ENCODE results near the gene VPS18. TPM values are rescaled to one million over a fixed set of nuclear protein-coding genes. Genes with fewer than 3 reads are reported as not detected.

The VPS18 gene
- total and polyA plus RNA-seq, 8 donors = 9.2 to 29.0 (median 13.6) TPM

GRCh38 chr15:40854161-40854560, 40.1 kb upstream of the VPS18 start:
- TF ChIP-seq, protein P1, sequence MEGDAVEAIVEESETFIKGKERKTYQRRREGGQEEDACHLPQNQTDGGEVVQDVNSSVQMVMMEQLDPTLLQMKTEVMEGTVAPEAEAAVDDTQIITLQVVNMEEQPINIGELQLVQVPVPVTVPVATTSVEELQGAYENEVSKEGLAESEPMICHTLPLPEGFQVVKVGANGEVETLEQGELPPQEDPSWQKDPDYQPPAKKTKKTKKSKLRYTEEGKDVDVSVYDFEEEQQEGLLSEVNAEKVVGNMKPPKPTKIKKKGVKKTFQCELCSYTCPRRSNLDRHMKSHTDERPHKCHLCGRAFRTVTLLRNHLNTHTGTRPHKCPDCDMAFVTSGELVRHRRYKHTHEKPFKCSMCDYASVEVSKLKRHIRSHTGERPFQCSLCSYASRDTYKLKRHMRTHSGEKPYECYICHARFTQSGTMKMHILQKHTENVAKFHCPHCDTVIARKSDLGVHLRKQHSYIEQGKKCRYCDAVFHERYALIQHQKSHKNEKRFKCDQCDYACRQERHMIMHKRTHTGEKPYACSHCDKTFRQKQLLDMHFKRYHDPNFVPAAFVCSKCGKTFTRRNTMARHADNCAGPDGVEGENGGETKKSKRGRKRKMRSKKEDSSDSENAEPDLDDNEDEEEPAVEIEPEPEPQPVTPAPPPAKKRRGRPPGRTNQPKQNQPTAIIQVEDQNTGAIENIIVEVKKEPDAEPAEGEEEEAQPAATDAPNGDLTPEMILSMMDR (IDR thresholded peaks at IDR 0.05) = no peak
- H3K9me3 ChIP-seq = no peaks in the 10 kb centered on the region
- H3K27ac ChIP-seq = no peak overlapping the region
- DNase-seq = no peak
- H3K4me3 ChIP-seq = no peak overlapping the region
- intact Hi-C loops (cut with DNase I) = no loop called here
- H3K36me3 ChIP-seq = peaks cover 0 to 40% of the 10 kb centered on the region in 2 donors
- H3K4me1 ChIP-seq = peaks cover 11% of the 10 kb centered on the region in 2 donors
- no peak for ATAC-seq
- H3K27me3 ChIP-seq = no peaks in the 10 kb centered on the region

DNA sequence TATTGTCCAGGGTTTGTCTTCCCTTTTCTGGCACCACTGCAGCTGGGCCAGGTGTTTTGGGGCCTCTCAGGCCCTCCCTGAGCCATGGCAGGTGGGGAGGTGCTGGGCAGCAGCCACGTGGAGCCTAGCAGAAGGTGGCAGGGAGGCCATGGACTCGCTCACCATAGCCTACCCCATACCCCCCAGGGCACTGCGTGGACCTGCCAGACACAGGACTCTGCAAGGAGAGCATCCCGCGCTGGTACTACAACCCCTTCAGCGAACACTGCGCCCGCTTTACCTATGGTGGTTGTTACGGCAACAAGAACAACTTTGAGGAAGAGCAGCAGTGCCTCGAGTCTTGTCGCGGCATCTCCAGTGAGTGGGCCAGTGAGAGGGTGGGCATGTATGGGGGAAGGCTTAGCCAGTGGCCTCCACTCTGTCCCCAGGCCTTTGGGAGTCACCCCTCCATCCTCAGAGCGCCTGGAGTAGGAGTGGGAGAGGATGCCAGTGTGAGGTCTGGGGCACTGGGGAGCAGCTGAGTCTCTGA, 38.5 kb upstream of the VPS18 start:
- Histone ChIP-seq H3K27ac (no peak overlapping the region), H3K36me3 (peaks cover 0 to 34% of the 10 kb centered on the region in 2 donors), H3K27me3 (no peaks in the 10 kb centered on the region), H3K9me3 (no peaks in the 10 kb centered on the region), H3K4me3 (no peak overlapping the region), H3K4me1 (peaks cover 11 to 26% of the 10 kb centered on the region in 2 donors)
- TF ChIP-seq, protein P1 (IDR thresholded peaks at IDR 0.05) = no peak
- ATAC-seq (no peak), DNase-seq (no peak)
- intact Hi-C loops (cut with DNase I) = no loop called here

GRCh38 chr15:40856746-40857145, 37.5 kb upstream of the VPS18 start:
- DNase-seq (no peak), ATAC-seq (no peak)
- Histone ChIP-seq H3K9me3 (no peaks in the 10 kb centered on the region), H3K4me1 (peaks cover 11 to 26% of the 10 kb centered on the region in 2 donors), H3K36me3 (peaks cover 0 to 32% of the 10 kb centered on the region in 2 donors), H3K27me3 (no peaks in the 10 kb centered on the region), H3K27ac (peak overlapping the region in 1 of 2 donors; percentile 54), H3K4me3 (no peak overlapping the region)
- intact Hi-C loops (cut with DNase I) = no loop called here
- TF ChIP-seq, protein P1 (IDR thresholded peaks at IDR 0.05) = no peak

- peak in 3 of 4 donors; percentile 79 to 94 (median 90) for DNase-seq
- H3K9me3 ChIP-seq = no peaks in the 10 kb centered on the region
- no peak overlapping the region for H3K4me3 ChIP-seq
- TF ChIP-seq, protein P1 (IDR thresholded peaks at IDR 0.05) = peak; percentile 90 to 96
- peaks cover 0 to 32% of the 10 kb centered on the region in 2 donors for H3K36me3 ChIP-seq
- H3K27ac ChIP-seq = peak overlapping the region in 1 of 2 donors; percentile 54
- peak; percentile 93 for ATAC-seq
- H3K27me3 ChIP-seq = no peaks in the 10 kb centered on the region
- peaks cover 11 to 26% of the 10 kb centered on the region in 2 donors for H3K4me1 ChIP-seq
- intact Hi-C loops (cut with DNase I) = no loop called here
Observed at GRCh38 chr15:40857601-40858341, 36.5 kb upstream of the VPS18 start.

DNA sequence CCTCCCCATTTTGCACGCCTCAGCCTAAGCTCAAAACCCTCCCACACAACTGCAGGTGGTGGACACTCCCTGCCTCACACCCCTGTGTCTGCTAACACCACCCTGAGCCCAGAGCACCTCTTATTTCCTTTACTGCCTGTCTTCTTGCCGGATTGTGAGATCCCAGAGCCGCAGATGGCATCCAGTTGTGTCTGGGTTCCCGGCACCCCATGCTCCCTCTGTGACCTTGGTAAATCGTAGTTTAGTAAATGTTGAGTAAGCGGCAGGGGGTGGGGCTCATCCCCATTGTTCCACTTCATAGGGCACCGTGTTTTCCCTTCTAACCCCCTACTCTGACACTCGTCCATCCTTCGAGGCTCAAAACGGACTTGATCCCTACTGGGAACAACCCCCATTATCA, 35.5 kb upstream of the VPS18 start:
- TF ChIP-seq, protein P1 (IDR thresholded peaks at IDR 0.05) = no peak
- peaks cover 0 to 23% of the 10 kb centered on the region in 2 donors for H3K36me3 ChIP-seq
- ATAC-seq (no peak), DNase-seq (no peak)
- peaks cover 11 to 26% of the 10 kb centered on the region in 2 donors for H3K4me1 ChIP-seq
- H3K4me3 ChIP-seq = no peak overlapping the region
- no peaks in the 10 kb centered on the region for H3K27me3 ChIP-seq
- H3K27ac ChIP-seq = no peak overlapping the region
- intact Hi-C loops (cut with DNase I) = no loop called here
- no peaks in the 10 kb centered on the region for H3K9me3 ChIP-seq
